WERI-Rb-1 (cell line): ENCODE data around the gene FOSL2.

Source experiments
- DNase-seq: peaks from one replicate; pipeline ENCODE4 v3.0.0-alpha.2; 2020
- H3K27ac ChIP-seq: fragments of 250-450 bp; sonication (Bioruptor Pico); 2 replicates; pipeline ENCODE4 v1.5.1; 2020; ENCODE audit warnings: mild to moderate bottlenecking, moderate library complexity
- H3K27me3 ChIP-seq: fragments of 250-450 bp; sonication (Bioruptor Pico); 2 replicates; pipeline ENCODE4 v1.5.1; 2021; ENCODE audit warnings: mild to moderate bottlenecking, low read depth, moderate library complexity; ENCODE audit not compliant: insufficient read depth, severe bottlenecking
- H3K36me3 ChIP-seq: fragments of 250-450 bp; sonication (Bioruptor Pico); 2 replicates; pipeline ENCODE4 v1.5.1; 2020; ENCODE audit warnings: mild to moderate bottlenecking, moderate library complexity
- H3K4me3 ChIP-seq: 2 replicates; pipeline ENCODE4 v1.5.1; 2011; ENCODE audit warnings: low read depth, mild to moderate bottlenecking, control low read depth, low read length
- H3K9me3 ChIP-seq: fragments of 250-450 bp; sonication (Bioruptor Pico); 2 replicates; pipeline ENCODE4 v1.5.1; 2021; ENCODE audit warnings: mild to moderate bottlenecking, moderate library complexity; ENCODE audit not compliant: severe bottlenecking
- CTCF ChIP-seq: IDR thresholded peaks from 2 replicates; pipeline ENCODE4 v1.5.1; 2011; ENCODE audit warnings: low read depth, mild to moderate bottlenecking, control low read depth, inconsistent platforms, low read length

Gene FOSL2

DNA sequence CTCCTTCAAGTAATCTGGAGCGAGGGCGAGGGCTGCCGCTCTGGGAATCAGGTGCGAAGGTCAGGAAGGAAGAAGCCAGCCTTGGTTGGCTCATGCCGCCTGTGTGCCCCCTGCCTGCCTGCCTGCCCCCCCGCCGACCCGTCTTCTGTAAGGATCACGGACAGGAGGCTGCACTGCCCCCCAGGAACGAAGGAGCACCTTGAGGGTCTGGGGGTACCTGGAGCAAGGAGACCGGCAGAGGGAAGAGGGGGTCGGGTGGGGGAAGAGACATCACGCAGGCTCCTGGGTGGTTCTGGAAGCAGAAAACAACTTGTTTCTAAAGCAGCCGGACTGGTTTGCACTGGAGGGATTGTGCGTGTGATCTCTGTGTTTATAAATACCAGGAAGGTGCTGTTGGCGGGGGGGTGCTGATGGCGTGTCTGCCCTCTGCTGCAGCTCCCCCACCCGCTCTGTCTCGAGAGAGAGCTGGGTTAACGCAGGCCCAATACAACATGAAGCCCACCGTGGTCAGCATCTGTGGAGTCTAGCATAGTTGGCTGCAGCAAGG lies 1.7 kb downstream of the FOSL2 start:
- no peak for TF ChIP-seq CTCF
- Histone ChIP-seq H3K36me3 (no peaks in the 10 kb centered on the region), H3K9me3 (no peaks in the 10 kb centered on the region), H3K4me3 (no peak overlapping the region), H3K27me3 (no peaks in the 10 kb centered on the region), H3K27ac (no peak overlapping the region)
- no peak for DNase-seq

DNA sequence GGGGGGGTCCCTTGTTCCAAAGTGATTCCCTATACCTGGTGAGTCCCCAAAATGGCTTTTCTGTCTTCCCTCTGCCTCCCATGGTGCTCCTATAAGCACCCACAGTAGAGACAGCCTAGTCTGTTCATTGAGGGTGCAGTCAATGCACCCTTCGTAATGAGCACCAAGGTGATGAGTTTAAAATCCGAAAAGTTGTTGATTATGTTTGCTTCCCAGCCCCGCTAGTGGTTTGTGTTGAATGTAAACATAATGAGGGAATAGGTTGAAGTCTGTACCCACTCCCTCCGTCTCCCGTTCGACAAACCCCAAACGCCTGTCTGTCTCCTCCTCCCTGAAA lies 2.3 kb downstream of the FOSL2 start:
- no peaks in the 10 kb centered on the region for H3K36me3 ChIP-seq

DNA sequence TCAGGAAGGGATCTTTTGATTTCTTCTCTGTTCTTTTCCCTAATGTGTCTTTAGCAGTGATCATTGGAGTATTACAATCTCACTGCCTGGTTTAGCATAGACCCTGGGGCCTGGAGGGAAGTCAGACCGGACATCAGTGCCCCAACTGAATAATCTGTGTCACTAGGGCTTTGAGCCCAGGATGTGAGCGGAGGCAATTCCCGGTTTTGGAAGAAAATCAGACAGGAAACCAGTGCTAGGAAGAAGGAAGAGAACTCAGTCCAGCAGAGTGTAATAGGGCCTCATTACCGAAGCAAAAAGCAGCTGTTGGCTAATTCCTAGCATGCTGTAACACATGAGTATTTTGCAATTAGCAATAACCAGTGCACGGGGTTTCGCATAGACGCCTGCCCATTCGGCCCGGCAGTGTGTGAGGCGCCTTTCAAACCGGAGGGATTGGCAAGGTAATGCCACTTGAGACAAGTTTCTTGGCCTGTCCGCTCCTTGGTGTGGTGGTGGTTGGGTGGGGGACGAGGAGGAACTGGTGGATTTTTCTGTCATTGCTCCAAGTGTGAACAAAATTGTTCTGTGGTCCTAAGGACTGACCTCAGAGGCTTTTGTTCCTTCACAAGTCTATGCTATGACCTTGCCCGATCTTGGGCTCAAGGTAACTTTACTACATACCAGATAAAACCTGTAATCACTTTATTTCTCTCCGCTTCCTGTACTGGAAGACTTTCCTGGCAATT lies 2.8 kb downstream of the FOSL2 start:
- H3K4me3 ChIP-seq: no peak overlapping the region
- no peaks in the 10 kb centered on the region for H3K9me3 ChIP-seq
- no peaks in the 10 kb centered on the region for H3K27me3 ChIP-seq
- H3K27ac ChIP-seq: no peak overlapping the region
- TF ChIP-seq CTCF: no peak
- no peak for DNase-seq
- no peaks in the 10 kb centered on the region for H3K36me3 ChIP-seq

More for the DNA sequence above, 2.3 kb downstream of the FOSL2 start:
- TF ChIP-seq CTCF: no peak
- Histone ChIP-seq H3K27ac (no peak overlapping the region), H3K9me3 (no peaks in the 10 kb centered on the region), H3K4me3 (no peak overlapping the region), H3K27me3 (no peaks in the 10 kb centered on the region)
- DNase-seq: no peak

GRCh38 chr2:28397043-28397381 lies 4.4 kb downstream of the FOSL2 start:
- Histone ChIP-seq H3K4me3 (no peak overlapping the region), H3K36me3 (no peaks in the 10 kb centered on the region), H3K27me3 (no peaks in the 10 kb centered on the region), H3K9me3 (no peaks in the 10 kb centered on the region), H3K27ac (no peak overlapping the region)
- no peak for TF ChIP-seq CTCF
- DNase-seq: no peak

- no peak for DNase-seq
- Histone ChIP-seq H3K9me3 (no peaks in the 10 kb centered on the region), H3K27ac (no peak overlapping the region), H3K27me3 (no peaks in the 10 kb centered on the region), H3K4me3 (no peak overlapping the region), H3K36me3 (no peaks in the 10 kb centered on the region)
- no peak for TF ChIP-seq CTCF
These were observed 5.6 kb downstream of the FOSL2 start for GRCh38 chr2:28398101-28398834.
